ENCODE measurements around the gene PEAK1. TPM values are rescaled to one million over a fixed set of nuclear protein-coding genes. Genes with fewer than 3 reads are reported as not detected.

Gene PEAK1
- total and polyA plus RNA-seq, 3 experiments from 2014 or later = 2.2 to 26.3 (median 25.1) TPM

- H3K27ac ChIP-seq (ENCODE audit: low read depth, low read length) = no peak overlapping the region
- POLR2A ChIA-PET = no interaction called here
- Mint-ChIP-seq H3K4me1 (no peaks in the 10 kb centered on the region), H3K4me3 (no peak overlapping the region), H3K27ac (peak overlapping the region in 1 of 8 donors; percentile 6), H3K36me3 (no peaks in the 10 kb centered on the region), H3K27me3 (peaks cover 0 to 8% of the 10 kb centered on the region in 2 donors), H3K9me3 (no peaks in the 10 kb centered on the region)
- no peaks in the 10 kb centered on the region for H3K9me3 ChIP-seq (ENCODE audit: low read length)
- no peak overlapping the region for H3K4me3 ChIP-seq (ENCODE audit: low read length)
- DNase-seq = no peak
- CTCF ChIA-PET = interaction anchor here (3.1 kb wide), 1 partner anchor 18 kb away, joined by 11 read pairs; no protein-coding TSS in a partner anchor
- no peaks in the 10 kb centered on the region for H3K4me1 ChIP-seq (ENCODE audit: insufficient read depth, low read length)
- H3K27me3 ChIP-seq (ENCODE audit: insufficient read depth, low read length, poor library complexity, severe bottlenecking) = no peaks in the 10 kb centered on the region
- no peaks in the 10 kb centered on the region for H3K36me3 ChIP-seq (ENCODE audit: insufficient read depth, low read length)
These were observed 320.0 kb downstream of the PEAK1 start for GRCh38 chr15:77099741-77100463.

GRCh38 chr15:77098572-77098971 is 321.3 kb downstream of the PEAK1 start:
- no peaks in the 10 kb centered on the region for H3K9me3 Mint-ChIP-seq
- H3K36me3 Mint-ChIP-seq = no peaks in the 10 kb centered on the region
- H3K4me3 ChIP-seq (ENCODE audit: low read length) = no peak overlapping the region
- ChIA-PET POLR2A (no interaction called here), CTCF (no interaction called here)
- H3K27ac Mint-ChIP-seq = no peak overlapping the region
- H3K4me1 ChIP-seq (ENCODE audit: insufficient read depth, low read length) = no peaks in the 10 kb centered on the region
- DNase-seq = no peak
- no peaks in the 10 kb centered on the region for H3K27me3 ChIP-seq (ENCODE audit: insufficient read depth, low read length, poor library complexity, severe bottlenecking)
- H3K4me3 Mint-ChIP-seq = no peak overlapping the region
- H3K27me3 Mint-ChIP-seq = peaks cover 0 to 12% of the 10 kb centered on the region in 2 donors
- H3K9me3 ChIP-seq (ENCODE audit: low read length) = no peaks in the 10 kb centered on the region
- H3K4me1 Mint-ChIP-seq = no peaks in the 10 kb centered on the region
- H3K36me3 ChIP-seq (ENCODE audit: insufficient read depth, low read length) = no peaks in the 10 kb centered on the region
- no peak overlapping the region for H3K27ac ChIP-seq (ENCODE audit: low read depth, low read length)

DNA sequence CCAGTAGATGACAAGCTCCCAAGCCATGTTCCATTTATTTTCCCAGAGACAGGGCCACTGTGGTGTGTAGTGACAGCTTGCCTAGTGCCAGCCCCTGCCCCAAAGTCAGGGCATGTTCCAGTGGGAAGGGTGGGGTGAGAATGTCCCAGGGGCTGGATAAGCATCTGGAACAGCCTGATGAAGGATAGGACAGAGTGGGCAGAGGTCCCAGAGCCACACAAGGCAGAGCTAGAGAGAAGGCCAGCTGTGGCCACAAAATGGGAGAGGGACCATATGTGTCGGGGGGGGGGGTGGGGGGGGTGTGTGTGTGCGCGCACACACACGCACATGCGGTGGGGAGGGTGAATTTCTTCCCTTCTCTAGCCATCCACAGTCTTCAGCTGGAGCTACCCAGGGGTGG is 322.0 kb downstream of the PEAK1 start:
- H3K27me3 ChIP-seq (ENCODE audit: insufficient read depth, low read length, poor library complexity, severe bottlenecking) = no peaks in the 10 kb centered on the region

DNA sequence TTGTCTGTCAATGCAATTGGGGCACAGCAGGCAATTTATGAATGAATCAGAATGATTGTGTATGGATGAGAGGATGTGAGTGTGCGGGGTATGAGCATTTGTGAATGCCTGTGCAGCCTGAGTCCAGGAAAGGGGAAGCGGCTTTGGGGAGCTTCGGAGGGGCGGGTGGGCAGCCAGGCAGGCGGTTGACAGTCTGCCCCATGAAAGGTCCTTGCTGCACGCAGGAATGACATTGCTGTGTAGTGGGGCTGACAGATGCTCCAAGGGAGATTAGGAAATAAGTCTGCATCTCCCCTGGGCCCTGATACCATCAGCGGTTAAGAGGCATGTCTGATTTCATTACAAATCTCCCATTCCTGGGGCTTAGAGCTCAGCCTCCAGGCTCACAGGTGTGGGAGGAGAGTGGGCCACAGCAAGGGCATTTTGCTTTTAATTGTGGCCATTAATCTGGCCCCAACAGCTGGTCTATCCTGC is 322.6 kb downstream of the PEAK1 start:
- no peaks in the 10 kb centered on the region for H3K36me3 Mint-ChIP-seq
- no peak for DNase-seq
- no peaks in the 10 kb centered on the region for H3K9me3 ChIP-seq (ENCODE audit: low read length)
- no peaks in the 10 kb centered on the region for H3K4me1 ChIP-seq (ENCODE audit: insufficient read depth, low read length)
- no peaks in the 10 kb centered on the region for H3K27me3 ChIP-seq (ENCODE audit: insufficient read depth, low read length, poor library complexity, severe bottlenecking)
- no peaks in the 10 kb centered on the region for H3K9me3 Mint-ChIP-seq
- ChIA-PET POLR2A (no interaction called here), CTCF (interaction anchor here (1.3 kb wide), 1 partner anchor 446 kb away, joined by 3 read pairs; no protein-coding TSS in a partner anchor)
- no peak overlapping the region for H3K27ac ChIP-seq (ENCODE audit: low read depth, low read length)
- no peak overlapping the region for H3K4me3 ChIP-seq (ENCODE audit: low read length)
- H3K27ac Mint-ChIP-seq = no peak overlapping the region
- H3K36me3 ChIP-seq (ENCODE audit: insufficient read depth, low read length) = no peaks in the 10 kb centered on the region
- no peak overlapping the region for H3K4me3 Mint-ChIP-seq
- no peaks in the 10 kb centered on the region for H3K4me1 Mint-ChIP-seq
- H3K27me3 Mint-ChIP-seq = peaks cover 0 to 12% of the 10 kb centered on the region in 2 donors

More for the DNA sequence above, 322.0 kb downstream of the PEAK1 start:
- H3K9me3 ChIP-seq (ENCODE audit: low read length) = no peaks in the 10 kb centered on the region
- H3K36me3 ChIP-seq (ENCODE audit: insufficient read depth, low read length) = no peaks in the 10 kb centered on the region
- H3K27ac ChIP-seq (ENCODE audit: low read depth, low read length) = no peak overlapping the region
- no peaks in the 10 kb centered on the region for H3K4me1 ChIP-seq (ENCODE audit: insufficient read depth, low read length)
- no peak overlapping the region for H3K4me3 Mint-ChIP-seq
- no peak overlapping the region for H3K27ac Mint-ChIP-seq
- no peaks in the 10 kb centered on the region for H3K9me3 Mint-ChIP-seq
- no peaks in the 10 kb centered on the region for H3K4me1 Mint-ChIP-seq
- DNase-seq = no peak
- H3K27me3 Mint-ChIP-seq = peaks cover 0 to 12% of the 10 kb centered on the region in 2 donors
- no peak overlapping the region for H3K4me3 ChIP-seq (ENCODE audit: low read length)
- ChIA-PET POLR2A (no interaction called here), CTCF (interaction anchor here (1.3 kb wide), 1 partner anchor 445 kb away, joined by 3 read pairs; no protein-coding TSS in a partner anchor)
- no peaks in the 10 kb centered on the region for H3K36me3 Mint-ChIP-seq

GRCh38 chr15:77096541-77096940 is 323.4 kb downstream of the PEAK1 start:
- no peaks in the 10 kb centered on the region for H3K27me3 ChIP-seq (ENCODE audit: insufficient read depth, low read length, poor library complexity, severe bottlenecking)
- H3K9me3 ChIP-seq (ENCODE audit: low read length) = no peaks in the 10 kb centered on the region
- no peaks in the 10 kb centered on the region for H3K36me3 ChIP-seq (ENCODE audit: insufficient read depth, low read length)
- Mint-ChIP-seq H3K9me3 (no peaks in the 10 kb centered on the region), H3K27ac (no peak overlapping the region), H3K36me3 (no peaks in the 10 kb centered on the region), H3K4me1 (no peaks in the 10 kb centered on the region), H3K27me3 (peaks cover 0 to 12% of the 10 kb centered on the region in 2 donors), H3K4me3 (no peak overlapping the region)
- no peak for DNase-seq
- no peak overlapping the region for H3K4me3 ChIP-seq (ENCODE audit: low read length)
- H3K27ac ChIP-seq (ENCODE audit: low read depth, low read length) = no peak overlapping the region
- ChIA-PET POLR2A (no interaction called here), CTCF (interaction anchor here (1.3 kb wide), 1 partner anchor 446 kb away, joined by 3 read pairs; no protein-coding TSS in a partner anchor)
- no peaks in the 10 kb centered on the region for H3K4me1 ChIP-seq (ENCODE audit: insufficient read depth, low read length)

- Mint-ChIP-seq H3K36me3 (no peaks in the 10 kb centered on the region), H3K9me3 (no peaks in the 10 kb centered on the region), H3K27me3 (peaks cover 0 to 15% of the 10 kb centered on the region in 2 donors), H3K4me3 (no peak overlapping the region), H3K27ac (no peak overlapping the region), H3K4me1 (no peaks in the 10 kb centered on the region)
- H3K27me3 ChIP-seq (ENCODE audit: insufficient read depth, low read length, poor library complexity, severe bottlenecking) = no peaks in the 10 kb centered on the region
- POLR2A ChIA-PET = no interaction called here
- H3K4me3 ChIP-seq (ENCODE audit: low read length) = no peak overlapping the region
- no peaks in the 10 kb centered on the region for H3K9me3 ChIP-seq (ENCODE audit: low read length)
- no peak for DNase-seq
- H3K4me1 ChIP-seq (ENCODE audit: insufficient read depth, low read length) = no peaks in the 10 kb centered on the region
- CTCF ChIA-PET = no interaction called here
- no peak overlapping the region for H3K27ac ChIP-seq (ENCODE audit: low read depth, low read length)
- H3K36me3 ChIP-seq (ENCODE audit: insufficient read depth, low read length) = no peaks in the 10 kb centered on the region
These were observed 323.8 kb downstream of the PEAK1 start for GRCh38 chr15:77096138-77096537.

DNA sequence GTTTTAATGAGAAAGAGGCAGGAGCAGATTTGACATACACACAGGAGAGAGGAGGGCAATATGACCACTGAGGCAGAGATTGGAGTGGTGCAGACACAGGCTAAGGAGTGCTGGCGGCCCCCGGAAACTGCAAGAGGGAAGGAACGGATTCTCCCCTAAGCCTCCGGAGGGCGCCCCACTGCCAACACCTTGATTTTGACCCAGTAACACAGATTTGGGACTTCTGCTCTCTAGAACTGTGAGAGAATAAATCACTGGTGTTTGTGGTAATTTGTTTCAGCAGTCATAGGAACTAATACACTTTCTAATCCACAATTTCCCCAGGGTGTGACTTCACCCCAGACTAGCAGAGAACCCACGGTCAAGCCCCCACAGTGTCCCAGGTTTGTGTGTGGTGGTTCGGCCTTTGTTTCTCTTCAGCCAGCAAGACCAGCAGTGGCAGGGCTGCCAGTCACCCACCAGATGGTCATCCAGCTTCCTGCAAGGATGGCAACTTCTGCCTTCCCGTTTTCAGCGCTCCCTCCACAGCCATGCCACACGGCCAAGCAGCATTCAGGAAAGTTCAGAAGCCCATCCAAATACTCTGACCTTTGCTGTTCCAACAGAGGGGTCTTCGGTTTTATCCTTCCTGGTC is 325.4 kb downstream of the PEAK1 start:
- no peaks in the 10 kb centered on the region for H3K9me3 Mint-ChIP-seq
- H3K27ac Mint-ChIP-seq = no peak overlapping the region
- Histone ChIP-seq H3K9me3 (ENCODE audit: low read length) (no peaks in the 10 kb centered on the region), H3K36me3 (ENCODE audit: insufficient read depth, low read length) (no peaks in the 10 kb centered on the region), H3K4me1 (ENCODE audit: insufficient read depth, low read length) (no peaks in the 10 kb centered on the region), H3K27me3 (ENCODE audit: insufficient read depth, low read length, poor library complexity, severe bottlenecking) (no peaks in the 10 kb centered on the region), H3K4me3 (ENCODE audit: low read length) (no peak overlapping the region), H3K27ac (ENCODE audit: low read depth, low read length) (no peak overlapping the region)
- H3K36me3 Mint-ChIP-seq = no peaks in the 10 kb centered on the region
- DNase-seq = no peak
- ChIA-PET POLR2A (no interaction called here), CTCF (interaction anchor here (1.5 kb wide), 1 partner anchor 71 kb away, joined by 3 read pairs; no protein-coding TSS in a partner anchor)
- no peak overlapping the region for H3K4me3 Mint-ChIP-seq
- H3K4me1 Mint-ChIP-seq = no peaks in the 10 kb centered on the region
- peaks cover 0 to 12% of the 10 kb centered on the region in 2 donors for H3K27me3 Mint-ChIP-seq

DNA sequence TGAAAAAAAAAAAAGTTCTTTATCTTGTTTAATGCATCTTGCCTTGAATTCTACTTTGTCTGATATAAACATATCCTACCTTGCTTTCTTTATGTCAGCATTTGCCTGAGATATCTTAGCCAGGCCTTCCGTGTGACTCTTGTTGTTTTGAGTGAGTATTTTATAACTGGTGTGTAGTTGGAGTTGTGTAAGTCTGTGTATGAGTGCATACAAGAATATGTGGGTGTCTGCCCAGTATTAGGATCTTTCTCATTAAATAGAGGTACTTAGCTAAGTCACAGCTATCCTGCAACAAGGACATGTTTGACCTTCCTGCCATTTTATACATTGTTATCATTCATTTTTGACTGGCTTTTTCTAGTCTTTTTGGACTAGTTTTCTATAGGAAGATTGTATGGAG is 326.5 kb downstream of the PEAK1 start:
- H3K4me1 Mint-ChIP-seq = no peaks in the 10 kb centered on the region
- H3K4me3 ChIP-seq (ENCODE audit: low read length) = no peak overlapping the region
- no peaks in the 10 kb centered on the region for H3K36me3 ChIP-seq (ENCODE audit: insufficient read depth, low read length)
- no peak for DNase-seq
- H3K9me3 Mint-ChIP-seq = no peaks in the 10 kb centered on the region
- ChIA-PET CTCF (interaction anchor here (0.6 to 1.5 kb wide), 3 partner anchors 70 to 404 kb away, joined by 3 to 4 read pairs (median 4); no protein-coding TSS in a partner anchor), POLR2A (no interaction called here)
- H3K36me3 Mint-ChIP-seq = no peaks in the 10 kb centered on the region
- H3K9me3 ChIP-seq (ENCODE audit: low read length) = no peaks in the 10 kb centered on the region
- peaks cover 0 to 12% of the 10 kb centered on the region in 2 donors for H3K27me3 Mint-ChIP-seq
- H3K4me1 ChIP-seq (ENCODE audit: insufficient read depth, low read length) = no peaks in the 10 kb centered on the region
- H3K27ac ChIP-seq (ENCODE audit: low read depth, low read length) = no peak overlapping the region
- no peaks in the 10 kb centered on the region for H3K27me3 ChIP-seq (ENCODE audit: insufficient read depth, low read length, poor library complexity, severe bottlenecking)
- H3K27ac Mint-ChIP-seq = peak overlapping the region in 1 of 8 donors; percentile 32
- H3K4me3 Mint-ChIP-seq = no peak overlapping the region
